Measurements from ENCODE around the gene RUSC1.

The RUSC1 gene

DNA sequence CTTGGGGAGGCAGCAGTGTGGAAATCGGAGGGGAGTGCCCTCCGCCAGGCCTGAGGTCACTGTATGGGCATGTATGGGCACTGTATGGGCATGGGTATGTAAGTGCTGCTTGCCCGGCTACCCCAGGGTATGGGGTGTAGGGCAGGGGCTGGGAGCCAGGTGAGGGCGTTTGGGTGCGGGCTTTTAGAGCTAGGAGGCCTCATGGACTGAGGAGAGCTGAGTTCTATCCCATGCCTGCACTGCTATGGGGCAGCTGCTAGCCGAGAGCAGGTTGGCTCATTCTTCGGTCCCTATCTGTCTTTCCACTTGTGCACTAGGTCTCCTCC is 24.8 kb upstream of the RUSC1 start:
- no peak for DNase-seq (ENCODE audit: low read depth)

DNA sequence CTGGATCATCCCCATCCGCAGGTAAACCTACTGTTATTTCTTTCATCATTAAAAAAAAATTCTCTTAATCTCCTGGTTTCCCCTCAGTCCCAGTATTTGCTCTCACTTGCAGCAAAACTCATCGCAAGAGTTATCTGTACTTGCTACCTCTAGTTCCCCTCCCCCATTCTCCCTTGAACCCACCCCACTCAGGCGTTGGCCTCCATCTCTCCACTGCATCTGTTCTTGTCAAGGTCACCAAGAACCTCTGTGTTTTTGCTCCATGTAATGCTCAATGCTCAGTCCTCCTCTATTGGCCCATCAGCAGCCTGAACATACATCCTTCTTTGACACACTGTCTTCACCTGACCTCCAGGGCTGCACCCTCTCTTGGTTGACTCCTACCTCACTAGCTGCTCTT is 24.0 kb upstream of the RUSC1 start:
- DNase-seq (ENCODE audit: low read depth): no peak

DNA sequence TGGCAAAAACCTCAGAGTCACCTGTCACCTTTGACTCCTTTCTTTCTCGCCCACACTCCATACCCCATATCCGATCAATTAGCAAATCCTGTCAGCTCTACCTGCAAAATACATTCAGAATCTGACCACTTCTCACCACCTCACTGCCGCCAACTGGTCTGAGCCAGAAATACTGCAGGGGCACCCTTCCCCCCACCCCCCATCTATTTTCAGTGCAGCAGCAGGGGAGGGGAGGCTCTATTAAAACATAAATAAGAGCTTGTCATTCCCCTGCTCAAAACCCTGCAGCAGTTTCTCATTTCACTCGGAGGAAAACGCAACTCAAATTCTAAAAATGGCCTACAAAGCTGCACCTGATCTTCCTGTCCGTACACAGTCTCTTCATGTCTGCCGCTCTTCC is 23.3 kb upstream of the RUSC1 start:
- no peak for DNase-seq (ENCODE audit: low read depth)

DNA sequence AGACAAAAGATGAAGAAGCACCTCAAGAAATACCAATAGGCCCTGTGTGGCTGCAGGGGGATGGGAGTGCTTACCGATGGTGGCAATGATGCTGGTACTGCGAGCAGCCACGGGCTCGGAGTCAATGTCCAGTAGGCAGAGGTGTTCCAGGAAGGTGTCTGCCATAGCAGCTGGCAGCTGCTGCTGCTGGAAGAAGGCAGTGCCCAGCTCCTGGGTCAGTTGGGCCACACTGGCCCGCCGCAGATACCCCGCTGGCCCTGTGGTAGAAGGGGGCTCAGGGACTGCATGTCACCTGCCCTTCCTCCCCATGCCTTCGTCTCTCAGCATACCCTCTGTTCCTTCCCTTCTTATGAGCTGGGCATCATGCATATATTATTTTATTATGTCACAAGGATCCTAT is 20.7 kb upstream of the RUSC1 start:
- DNase-seq (ENCODE audit: low read depth): no peak

DNA sequence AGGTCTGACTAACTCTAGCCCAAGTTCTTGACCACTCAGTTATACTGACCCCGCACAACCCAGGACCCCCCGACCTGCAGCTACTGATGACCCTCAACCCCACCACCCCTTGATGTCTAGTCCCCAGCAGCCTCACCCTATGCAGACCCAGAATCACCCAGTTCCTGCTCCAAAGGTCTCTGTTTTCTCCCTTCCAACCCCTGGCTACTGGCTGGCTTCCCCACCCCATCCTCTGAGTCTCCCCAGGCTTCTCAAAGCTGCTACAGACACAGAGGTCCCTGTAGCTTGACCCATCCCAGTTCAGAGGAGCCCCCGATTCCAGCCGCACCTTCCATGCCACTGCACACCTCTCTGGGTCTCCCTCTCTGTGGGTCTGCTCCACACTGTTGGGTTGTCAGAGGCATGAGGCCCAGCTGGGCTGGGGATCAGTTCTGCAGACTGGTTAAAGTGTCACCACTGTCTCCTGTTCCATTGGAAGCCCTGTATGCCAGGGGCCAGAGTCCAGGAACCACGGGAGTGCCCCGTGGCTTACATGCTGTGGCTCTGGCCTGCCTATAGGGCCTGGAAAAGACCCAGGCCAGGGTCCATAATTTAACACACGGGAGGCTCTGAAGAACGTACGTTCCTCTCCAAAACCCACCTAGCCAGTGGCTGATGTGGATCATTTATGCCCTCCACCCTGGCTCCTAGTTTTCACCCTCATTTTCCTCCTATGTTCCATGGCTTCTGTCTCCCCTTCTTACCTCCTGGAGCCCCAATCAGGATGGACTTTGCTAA is 20.0 kb upstream of the RUSC1 start:
- no peak for DNase-seq (ENCODE audit: low read depth)

DNA sequence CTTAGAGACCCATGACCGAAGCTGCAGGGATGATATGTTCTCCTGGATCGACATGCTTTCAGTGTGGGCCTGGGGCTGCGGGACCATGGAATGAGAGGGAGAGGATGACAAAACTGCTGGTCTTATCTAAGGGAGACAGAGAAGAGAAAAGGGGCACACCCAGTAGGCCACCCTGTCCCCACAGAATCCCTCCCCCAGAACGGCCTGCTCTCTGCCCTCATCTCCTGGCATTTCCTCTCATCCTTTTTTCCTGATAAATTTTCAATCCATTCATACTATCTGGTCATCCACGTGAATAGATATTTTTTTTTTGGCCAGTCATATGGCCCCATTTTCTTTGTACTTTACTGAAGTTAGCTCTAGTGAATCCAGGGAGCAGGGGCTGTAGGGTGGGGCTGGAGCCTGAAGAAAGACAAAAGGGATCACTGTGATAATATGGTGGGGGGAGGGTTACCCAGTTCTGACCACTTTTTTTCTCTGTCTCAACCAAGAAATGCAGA is 19.3 kb upstream of the RUSC1 start, which contains the start of gene PKLR:
Gene PKLR, minus strand, starts transcription at position 97 of the 500 bp plus-strand sequence. Its CDS starts 43 bp downstream, at position 54.
- DNase-seq (ENCODE audit: low read depth): no peak

DNA sequence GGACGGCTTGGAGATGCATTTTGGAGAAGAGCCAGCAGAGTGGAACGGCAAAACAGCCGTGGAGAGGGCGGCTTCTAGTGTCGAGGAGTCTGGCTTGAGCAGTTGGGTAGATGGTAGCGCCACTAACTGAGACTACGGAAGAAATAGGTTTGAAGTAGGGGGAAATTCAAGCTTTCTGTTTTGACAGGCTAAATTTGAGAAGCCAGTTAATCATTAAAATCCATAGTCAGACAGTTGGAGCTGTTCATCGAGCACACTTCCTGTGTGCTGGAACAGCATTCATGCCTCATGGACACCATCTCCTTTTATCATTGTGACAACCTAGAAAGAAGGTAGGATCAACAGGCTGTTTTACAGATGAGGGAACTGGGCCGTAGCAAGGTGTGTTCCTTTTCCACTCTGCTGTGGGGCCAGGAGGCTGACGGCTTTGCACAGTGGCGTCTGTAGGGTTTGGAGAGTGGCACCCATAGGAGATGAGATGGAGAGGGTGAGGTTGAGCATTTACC is 16.1 kb upstream of the RUSC1 start:
- DNase-seq (ENCODE audit: low read depth): no peak

DNA sequence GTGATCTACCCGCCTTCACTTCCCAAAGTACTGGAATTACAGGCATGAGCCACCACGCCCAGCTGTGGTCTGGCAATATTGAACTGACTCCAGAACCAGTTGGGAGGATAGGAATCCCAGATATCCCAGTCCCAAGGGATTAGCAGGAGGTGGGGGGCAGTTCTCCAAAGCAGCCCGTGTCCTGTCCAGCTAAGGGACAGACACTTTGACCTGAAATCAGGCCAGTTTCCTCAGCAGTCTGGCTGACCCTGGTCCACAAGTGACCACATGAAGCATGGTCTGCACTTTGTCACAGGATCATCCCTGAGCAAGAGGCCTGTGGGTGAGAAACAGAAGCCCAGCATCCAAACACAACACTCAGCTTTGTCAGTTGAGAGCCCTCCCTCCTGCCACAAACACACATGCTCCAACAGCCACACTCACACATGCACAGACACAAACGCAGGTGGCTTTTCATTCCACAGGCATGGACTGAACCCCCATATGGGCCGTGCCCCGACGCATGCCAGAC is 14.8 kb upstream of the RUSC1 start:
- DNase-seq (ENCODE audit: low read depth): no peak

DNA sequence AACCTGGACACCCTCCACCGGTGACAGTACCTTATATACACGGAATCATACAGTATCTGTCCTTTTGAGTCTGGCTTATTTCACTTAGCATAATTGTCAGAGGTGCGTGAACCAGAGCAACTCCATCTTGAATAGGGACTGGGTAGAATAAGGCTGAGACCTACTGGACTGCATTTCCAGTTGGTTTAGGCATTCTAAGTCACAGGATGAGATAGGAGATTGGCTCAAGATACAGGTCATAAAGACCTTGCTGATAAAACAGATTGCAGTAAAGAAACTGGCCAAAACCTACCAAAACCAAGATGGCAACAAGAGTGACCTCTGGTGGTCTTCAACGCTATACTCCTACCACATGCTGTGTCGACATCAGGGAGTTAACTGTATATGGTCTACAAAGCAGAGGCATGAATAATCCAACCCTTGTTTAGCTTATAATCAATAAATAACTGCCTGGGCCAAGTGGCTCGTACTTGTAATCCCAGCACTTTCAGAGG is 13.4 kb upstream of the RUSC1 start:
- DNase-seq (ENCODE audit: low read depth): no peak

DNA sequence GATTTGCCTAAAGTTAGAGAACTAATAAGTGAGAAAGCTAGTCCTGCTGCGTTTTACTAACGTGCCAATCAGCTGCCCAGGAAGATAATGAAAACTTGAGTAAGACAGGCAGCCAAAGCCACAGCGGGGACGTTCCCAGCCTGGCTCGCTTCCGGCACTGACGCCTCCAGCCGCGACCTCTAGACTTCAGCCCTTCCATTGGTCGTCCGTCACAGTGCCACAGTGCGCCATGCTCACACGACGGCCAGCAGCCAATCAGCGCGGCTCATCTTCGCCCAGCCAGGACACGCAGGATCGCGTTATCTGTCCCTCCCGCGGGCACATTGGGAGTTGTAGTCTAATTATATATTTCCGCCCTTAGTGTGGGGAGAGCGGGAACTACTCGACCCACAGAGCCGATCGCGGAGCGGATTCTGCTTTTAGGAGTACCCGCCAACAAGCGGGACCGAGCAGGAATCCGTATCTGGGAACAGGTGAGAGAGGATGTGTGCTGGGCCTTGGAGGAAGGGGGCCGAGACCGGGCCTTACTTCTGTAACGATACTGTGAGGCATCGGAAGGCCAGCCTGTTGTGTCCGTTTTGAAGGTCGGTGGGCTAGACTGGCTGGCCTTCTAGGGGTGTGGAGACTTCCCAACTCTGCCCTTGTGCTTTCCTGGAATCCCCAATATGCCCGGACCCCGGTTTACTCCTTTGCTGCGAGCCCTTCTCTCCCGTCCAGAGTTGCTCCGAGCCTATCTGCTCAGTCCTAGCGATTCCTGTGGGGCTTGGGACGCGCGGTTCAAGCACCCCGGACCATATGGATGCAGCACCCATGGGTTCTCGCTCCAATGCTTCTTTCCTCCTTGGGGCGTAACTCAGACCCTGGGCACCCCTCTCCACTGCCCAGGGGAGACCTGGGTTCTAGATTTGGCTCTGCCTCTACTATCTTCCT is 11.9 kb upstream of the RUSC1 start, which contains the start of gene FDPS:
Gene FDPS, plus strand, starts transcription at position 374 of the 930 bp plus-strand sequence. CDS start 924 bp downstream, outside the sequence.
- DNase-seq (ENCODE audit: low read depth): peak; percentile 95

DNA sequence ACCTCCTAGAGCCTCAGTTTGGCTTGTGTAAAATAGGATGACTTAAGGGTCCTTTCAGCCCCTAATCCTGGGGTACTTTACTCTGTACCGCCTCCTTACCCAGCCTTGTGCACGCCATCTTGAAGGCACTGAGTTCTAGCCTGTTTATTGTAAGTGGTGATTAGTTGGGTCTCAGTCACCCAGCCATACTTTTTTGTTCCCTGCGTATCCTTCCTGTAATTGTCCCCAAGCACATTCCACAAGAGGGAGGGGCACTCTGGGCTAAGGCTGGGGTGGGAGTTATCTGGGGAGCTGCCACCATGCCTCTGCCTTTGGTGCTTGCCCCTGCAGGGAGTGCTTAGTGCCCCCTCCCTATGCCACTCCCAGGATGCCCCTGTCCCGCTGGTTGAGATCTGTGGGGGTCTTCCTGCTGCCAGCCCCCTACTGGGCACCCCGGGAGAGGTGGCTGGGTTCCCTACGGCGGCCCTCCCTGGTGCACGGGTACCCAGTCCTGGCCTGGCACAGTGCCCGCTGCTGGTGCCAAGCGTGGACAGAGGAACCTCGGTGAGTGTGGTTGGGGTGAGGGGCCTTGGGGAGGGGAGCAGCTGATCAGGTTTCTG is 11.2 kb upstream of the RUSC1 start:
- no peak for DNase-seq (ENCODE audit: low read depth)

DNA sequence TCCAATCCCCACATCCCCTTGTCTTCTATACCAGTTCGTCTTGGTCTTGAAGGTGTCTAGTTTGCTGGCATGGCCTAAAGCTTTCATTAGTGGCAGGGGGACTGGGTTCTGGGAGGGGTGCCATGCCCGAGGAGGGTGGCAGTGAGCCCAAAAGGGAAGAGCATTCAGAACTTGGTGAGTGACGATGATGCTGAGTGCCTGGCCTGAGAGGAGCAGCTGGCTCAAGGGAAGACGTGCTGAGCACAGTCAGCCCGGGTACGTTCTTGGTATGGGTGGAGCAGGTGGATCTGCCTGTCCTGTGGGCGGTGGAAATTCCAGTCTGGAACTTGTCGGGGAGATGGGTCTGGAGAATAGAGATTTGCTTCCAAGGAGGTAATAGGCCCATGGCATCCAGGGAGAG is 7.4 kb upstream of the RUSC1 start:
- DNase-seq (ENCODE audit: low read depth): no peak

DNA sequence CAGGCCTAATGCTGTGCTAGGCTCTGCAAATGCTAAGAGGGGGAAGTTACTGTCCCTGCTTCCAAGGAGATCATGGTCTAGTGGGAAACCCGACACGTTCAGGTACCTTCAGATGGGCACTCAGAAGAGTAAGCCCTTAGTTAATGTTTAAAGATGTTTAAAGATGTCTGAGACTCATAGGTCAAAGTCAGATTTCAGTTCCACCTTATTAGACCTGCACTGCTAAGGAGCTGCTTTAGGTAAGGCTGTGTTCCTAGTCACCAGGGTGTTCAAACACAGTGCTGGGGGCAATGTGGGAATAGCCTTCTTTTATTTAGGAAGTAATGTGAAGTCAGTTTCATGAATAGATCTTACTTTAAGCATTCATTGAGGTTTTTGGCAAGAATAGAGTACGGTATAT is 3.8 kb upstream of the RUSC1 start:
- no peak for DNase-seq (ENCODE audit: low read depth)

DNA sequence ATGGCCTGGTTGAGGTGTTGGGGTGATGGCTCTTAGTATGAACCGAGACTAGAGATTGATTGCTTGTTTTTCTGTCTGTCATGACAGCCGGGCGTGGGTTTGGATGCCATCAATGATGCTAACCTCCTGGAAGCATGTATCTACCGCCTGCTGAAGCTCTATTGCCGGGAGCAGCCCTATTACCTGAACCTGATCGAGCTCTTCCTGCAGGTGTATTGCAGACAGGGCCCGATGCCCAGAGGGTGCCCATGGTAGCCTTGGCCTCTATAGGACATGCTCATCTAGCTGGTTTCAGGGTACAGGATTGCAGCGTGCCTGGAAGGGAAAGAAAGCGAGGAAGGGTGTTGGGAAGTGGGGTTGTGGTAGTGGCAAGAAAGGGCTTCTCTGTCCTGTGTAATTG is 2.6 kb upstream of the RUSC1 start:
- no peak for DNase-seq (ENCODE audit: low read depth)

DNA sequence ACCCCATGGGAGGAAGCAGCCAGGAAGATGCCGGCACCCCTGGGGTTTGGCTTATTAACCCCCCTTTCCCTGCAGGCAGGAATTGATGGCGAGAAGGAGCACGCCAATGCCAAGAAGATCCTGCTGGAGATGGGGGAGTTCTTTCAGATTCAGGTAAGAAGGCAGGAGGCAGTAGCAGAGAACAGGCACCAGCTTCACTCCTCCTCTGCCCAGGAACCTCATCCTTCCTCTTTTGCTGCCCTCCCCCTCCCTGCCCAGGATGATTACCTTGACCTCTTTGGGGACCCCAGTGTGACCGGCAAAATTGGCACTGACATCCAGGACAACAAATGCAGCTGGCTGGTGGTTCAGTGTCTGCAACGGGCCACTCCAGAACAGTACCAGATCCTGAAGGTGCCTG is 1.2 kb upstream of the RUSC1 start:
- DNase-seq (ENCODE audit: low read depth): no peak

DNA sequence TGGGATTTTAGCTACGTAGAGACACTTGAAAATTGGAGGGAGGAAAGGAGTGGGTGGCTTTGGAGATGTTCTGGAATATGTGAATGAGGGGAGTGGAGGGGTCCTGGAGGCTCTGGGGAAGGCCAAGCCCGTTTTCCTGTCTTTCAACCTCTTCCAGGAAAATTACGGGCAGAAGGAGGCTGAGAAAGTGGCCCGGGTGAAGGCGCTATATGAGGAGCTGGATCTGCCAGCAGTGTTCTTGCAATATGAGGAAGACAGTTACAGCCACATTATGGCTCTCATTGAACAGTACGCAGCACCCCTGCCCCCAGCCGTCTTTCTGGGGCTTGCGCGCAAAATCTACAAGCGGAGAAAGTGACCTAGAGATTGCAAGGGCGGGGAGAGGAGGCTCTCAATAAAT is 442 bp upstream of the RUSC1 start:
- no peak for DNase-seq (ENCODE audit: low read depth)

DNA sequence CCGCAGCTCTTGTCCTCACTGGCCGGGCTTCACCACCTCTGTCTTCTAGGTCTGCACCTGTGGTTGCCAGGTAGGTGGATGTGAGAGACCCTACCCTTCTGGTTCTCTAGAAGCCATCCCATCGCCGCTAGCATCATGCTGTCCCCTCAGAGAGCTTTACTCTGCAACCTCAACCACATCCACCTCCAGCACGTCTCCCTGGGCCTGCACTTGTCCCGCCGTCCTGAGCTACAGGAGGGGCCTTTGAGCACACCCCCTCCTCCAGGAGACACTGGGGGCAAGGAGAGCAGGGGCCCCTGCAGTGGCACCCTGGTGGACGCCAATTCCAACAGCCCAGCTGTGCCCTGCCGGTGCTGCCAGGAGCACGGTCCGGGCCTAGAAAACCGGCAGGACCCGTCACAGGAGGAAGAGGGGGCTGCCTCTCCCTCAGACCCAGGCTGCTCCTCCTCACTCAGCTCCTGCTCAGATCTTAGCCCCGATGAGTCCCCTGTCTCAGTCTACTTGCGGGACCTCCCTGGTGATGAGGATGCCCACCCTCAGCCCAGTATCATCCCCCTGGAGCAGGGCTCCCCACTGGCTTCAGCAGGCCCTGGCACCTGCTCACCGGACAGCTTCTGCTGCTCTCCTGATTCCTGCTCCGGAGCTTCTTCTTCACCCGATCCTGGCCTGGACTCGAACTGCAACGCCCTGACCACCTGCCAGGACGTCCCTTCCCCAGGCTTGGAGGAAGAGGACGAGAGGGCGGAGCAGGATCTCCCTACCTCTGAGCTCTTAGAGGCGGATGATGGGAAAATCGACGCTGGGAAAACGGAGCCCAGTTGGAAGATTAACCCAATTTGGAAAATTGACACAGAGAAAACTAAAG is 1.2 kb downstream of the RUSC1 start:
- DNase-seq (ENCODE audit: low read depth): no peak

DNA sequence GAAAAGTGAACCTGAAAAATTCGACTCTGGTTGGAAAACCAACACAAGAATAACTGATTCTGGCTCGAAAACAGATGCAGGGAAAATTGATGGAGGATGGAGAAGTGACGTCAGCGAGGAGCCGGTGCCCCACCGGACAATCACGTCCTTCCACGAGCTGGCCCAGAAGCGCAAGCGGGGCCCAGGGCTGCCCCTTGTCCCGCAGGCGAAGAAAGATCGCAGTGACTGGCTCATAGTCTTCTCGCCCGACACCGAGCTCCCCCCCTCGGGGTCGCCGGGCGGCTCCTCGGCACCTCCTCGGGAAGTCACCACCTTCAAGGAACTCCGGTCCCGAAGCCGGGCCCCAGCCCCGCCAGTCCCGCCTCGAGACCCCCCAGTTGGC is 1.9 kb downstream of the RUSC1 start:
- DNase-seq (ENCODE audit: low read depth): no peak

DNA sequence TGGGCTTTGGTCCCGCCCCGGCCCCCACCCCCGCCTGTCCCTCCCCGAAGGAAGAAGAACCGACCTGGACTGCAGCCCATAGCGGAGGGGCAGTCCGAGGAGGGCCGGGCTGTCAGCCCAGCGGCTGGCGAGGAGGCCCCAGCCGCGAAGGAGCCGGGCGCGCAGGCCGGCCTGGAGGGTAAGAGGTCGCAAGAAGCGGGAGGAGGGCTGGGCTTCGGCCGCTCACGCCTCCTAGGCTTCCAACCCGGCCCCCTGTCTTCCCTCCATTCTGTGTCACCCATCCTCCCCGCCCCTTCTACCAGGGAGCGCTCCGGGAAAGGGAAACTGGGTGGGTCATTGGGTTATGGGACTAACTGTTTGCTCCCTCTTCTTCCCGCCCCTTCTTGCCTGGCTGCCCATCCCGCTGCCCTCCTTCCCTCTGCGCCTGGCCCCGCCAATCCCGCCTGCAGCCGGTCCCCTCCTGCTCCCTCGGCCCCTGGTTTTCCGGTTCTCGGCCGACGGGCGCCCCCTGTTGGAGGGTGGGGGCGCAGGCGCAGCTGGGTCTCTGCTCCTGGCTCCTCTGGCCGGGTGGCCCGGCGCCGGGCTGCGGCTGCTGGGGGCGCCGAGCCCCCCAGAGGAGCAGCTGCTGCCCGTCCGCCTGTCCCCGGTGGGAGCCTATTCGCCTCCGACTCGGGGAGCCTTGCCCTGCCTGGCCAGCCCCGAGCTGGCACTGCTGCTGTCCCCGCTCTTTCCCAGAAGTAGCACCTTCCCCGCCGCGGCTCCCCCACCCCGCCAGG is 2.4 kb downstream of the RUSC1 start:
- peak; percentile 78 for DNase-seq (ENCODE audit: low read depth)

DNA sequence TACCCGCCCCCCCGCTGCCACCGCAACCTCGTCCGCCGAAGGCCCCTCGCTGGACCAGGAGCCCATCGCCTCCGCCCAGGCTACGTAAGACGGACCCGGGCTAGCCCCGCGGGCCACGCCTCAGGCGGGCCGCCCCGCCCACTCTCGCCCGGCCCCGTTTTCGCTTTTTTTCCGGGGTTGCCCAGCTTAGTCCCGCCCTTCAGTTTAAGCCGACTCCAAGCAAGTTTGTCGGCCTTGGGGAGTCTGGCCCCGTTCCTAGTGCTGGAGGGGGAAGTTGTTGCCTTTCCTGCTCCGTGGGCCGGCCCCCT is 3.0 kb downstream of the RUSC1 start:
- DNase-seq (ENCODE audit: low read depth): peak; percentile 71
